Measurements from ENCODE around the gene CFAP299.
"Not testable (repeated sequence)": the region's sequence is repeated elsewhere in the genome, so short reads cannot be mapped to it uniquely, and the experiment has no call there.

CFAP299 gene
- total RNA-seq = 0 to 0.15 (median 0.10) reads per million in 4 donors

DNA sequence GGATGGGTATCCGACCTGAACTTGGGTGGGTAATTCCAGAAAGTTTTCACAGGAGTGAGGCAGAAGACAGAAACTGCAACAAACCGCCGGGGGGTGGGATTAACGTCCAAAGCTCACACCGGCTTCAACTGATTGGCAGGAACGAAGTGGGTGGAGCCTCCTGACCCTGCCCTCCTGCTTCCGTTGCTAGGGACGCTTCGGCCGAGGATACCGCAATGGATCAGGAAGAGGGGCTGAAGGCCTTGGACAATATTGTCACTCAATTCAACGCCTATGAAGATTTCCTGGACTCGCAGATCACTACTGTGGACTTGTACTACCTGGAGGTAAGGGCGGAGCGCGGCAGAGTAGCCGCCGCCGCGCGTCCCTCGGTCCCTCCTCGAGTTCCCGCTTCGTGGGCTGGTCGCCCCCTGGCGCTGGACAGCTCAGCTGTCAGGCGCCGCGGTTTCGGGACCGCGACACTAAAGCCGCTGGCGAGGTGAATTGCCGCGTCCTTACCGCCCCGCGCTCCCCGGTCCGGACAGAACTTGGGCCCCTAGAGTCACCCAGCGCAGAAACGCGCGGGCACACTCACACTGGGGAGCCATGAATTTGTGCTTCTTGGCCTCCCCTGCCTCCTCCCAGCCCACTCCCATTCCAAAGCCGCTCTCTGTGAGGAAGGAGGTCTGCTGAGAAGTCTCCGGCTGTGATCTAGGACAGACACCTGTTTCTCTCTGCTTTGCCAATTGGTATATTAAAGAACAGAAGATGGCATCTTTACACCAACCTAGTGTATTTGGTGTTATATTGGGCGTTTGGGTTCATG is at the start of gene CFAP299:
Gene CFAP299 (plus strand): TSS at position 177 of the 805 bp plus-strand sequence.
- peak in 3 of 5 donors; percentile 4 to 60 (median 13) for DNase-seq

DNA sequence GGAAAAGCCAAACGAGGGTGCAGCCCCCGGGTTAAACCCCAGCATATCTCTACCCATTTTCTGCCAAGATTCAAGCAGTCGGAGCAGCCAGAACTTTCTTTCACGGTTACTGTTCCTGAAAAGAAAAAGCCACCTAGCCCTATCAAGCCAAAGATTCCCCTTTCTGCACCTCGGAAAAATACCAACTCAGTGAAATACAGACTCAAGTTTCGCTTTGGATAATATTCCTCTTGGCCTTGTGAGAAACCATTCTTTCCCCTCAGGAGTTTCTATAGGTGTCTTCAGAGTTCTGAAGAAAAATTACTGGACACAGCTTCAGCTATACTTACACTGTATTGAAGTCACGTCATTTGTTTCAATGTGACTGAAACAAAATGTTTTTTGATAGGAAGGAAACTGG is 49.1 kb upstream of the CFAP299 start:
- DNase-seq = no peak

DNA sequence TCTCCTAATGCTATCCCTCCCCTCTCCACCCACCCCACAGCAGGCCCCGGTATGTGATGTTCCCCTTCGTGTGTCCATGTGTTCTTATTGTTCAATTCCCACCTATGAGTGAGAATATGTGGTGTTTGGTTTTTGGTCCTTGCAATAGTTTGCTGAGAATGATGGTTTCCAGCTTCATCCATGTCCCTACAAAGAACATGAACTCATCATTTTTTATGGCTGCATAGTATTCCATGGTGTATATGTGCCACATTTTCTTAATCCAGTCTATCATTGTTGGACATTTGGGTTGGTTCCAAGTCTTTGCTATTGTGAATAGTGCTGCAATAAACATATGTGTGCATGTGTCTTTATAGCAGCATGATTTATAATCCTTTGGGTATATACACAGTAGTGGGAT is 44.9 kb upstream of the CFAP299 start:
- not testable (repeated sequence) for DNase-seq

DNA sequence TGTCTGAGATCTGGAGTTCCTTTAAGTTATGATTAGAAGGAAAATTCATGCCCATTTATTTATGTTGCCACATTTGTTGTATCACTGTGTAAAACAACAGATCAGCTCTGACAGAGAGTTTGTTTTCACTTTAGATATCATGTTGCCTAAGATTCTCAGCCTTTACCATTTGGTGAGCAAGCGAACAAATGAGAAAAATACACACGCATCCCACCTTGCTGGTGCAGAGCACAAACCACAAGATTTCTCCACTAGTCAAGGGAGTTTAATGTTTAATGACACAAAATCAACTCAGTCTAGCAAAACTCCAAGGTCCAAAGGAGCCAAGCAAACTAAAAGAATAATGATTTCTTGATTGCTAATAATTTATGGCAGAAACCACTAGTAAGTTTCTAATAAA is 41.3 kb upstream of the CFAP299 start:
- no peak for DNase-seq

DNA sequence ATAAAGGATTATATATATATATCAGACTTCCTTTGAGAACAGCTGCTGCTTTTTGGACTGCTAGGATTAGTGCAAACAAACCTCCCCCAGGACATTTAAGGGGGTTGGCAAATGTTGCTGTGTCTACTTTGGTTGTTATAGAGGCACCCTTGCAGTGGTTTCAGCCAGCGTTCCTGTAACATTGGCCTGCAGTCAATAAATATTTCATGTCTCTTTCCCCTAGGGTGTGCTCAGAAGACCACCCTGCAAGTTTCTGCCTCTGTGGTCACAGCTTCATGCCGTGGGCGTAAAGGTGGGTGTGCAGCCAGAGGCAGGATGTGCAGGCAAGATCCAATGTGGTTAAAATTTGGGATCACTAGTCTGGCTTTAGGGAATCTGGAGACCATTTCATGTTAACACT is 40.2 kb upstream of the CFAP299 start:
- DNase-seq = no peak

DNA sequence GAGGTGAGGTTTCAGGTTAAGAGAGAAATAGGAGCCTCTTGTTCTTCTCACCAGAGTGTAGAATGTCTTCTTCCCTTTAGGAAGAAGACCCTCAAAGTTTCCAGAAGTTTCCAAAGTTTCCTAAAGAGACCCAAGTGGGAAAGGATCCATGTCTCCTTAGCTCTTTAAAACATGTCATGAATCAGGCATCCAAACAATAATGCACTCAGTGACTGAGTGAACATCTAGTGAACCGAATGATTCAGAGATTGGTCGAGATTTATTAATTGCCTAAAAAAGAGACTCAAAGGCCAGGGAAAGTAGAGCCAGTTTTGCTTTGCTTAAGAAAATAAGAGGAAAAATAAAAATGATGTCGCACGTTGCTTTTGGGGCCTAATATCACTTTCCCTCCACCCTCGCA is 39.7 kb upstream of the CFAP299 start:
- DNase-seq = no peak

DNA sequence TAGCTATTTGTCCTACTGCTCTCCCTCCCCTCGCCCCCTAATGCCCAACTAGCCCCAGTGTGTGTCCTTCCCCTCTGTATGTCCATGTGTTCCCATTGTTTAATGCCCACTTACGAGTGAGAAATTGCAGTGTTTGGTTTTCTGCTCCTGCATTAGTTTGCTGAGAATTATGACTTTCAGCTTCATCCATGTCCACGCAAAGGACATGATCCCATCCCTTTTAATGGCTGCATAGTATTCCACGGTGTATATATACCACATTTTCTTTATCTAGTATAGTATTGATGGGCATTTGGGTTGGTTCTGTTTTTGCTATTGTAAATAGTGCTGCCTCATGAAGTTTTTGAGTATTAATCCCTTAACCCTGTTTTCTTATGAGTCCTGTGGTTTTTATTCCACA is 33.6 kb upstream of the CFAP299 start:
- no peak for DNase-seq

DNA sequence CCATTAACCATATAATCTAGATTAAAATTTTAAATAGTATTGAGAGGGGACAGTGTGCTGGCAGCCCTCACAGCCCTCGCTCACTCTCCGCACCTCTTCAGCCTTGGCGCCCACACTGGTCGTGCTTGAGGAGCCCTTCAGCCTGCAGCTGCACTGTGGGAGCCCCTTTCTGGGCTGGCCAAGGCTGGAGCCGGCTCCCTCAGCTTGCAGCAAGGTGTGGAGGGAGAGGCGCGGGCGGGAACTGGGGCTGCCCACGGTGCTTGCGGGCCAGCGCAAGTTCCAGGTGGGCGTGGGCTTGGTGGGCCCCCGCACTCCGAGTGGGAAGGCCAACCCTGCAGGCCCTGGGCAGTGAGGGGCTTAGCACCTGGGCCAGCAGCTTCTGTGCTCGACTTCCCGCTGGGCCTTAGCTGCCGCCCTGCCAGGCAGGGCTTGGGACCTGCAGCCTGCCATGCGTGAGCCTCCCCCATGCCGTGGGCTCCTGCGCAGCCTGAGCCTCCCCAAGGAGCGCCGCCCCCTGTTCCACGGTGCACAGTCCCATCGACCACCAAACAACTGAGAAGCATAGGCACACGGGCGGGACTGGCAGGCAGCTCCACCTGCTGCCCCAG is 32.8 kb upstream of the CFAP299 start:
- DNase-seq = no peak

DNA sequence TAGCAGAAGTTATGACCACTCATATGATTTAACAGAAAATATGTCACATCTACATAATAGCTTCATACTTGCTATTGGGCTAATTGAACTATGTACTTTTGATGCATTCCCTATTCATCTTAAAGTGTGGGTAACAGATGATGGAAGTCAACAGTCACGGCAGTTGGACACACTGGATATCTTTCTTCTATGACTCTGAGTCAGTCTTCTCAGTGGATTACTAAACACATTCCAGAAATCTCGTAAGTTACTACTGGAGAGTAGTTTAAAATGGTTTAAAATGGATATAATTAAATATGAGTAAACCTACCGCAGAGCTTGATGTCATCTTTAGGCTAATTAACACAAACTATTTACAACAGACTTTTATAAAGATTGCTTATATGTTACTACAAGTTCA is 30.1 kb upstream of the CFAP299 start:
- no peak for DNase-seq

DNA sequence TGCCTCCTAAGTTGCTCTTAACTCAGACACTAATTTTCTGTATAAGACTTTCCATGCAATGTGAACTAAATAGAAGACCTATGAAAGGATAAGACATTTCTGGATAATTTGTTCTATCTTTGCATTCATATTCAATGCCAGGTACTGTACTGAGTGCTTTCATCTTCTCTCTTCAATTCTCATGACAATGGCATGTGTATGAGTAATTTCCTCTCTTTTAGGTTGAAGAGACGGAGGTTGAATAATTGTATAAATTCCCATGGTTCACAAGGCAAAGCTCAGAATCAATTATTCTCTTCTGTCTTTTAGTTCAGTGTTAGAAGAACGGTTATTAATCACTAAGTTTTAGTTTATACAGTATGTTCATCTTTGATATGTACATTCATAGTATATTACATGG is 29.3 kb upstream of the CFAP299 start:
- DNase-seq = no peak

DNA sequence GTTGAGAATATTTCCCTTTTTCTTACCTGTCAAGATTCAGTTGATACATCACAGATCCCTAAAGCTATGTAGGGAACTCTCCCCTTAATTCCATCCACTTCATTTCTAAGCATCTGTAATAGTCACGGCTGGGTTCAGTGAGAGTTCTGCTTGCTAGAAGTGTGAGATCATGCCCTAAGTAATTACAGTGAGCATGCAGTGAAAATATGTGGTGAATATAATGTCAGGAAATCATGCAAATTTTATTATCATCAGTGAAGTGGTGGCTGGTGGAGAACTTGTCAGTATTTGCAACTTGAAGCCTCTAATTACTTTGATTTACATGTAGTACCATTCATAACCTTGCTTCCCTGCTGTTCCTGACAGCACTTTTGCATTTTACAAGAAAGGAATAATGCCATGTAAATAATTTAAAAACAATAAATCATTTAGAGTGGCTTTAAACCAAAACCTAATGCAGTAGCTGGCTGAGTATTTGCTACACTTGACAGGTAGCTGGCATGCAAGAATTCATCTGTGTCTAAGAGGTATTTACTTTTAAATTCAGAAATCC is 28.3 kb upstream of the CFAP299 start:
- DNase-seq = no peak

DNA sequence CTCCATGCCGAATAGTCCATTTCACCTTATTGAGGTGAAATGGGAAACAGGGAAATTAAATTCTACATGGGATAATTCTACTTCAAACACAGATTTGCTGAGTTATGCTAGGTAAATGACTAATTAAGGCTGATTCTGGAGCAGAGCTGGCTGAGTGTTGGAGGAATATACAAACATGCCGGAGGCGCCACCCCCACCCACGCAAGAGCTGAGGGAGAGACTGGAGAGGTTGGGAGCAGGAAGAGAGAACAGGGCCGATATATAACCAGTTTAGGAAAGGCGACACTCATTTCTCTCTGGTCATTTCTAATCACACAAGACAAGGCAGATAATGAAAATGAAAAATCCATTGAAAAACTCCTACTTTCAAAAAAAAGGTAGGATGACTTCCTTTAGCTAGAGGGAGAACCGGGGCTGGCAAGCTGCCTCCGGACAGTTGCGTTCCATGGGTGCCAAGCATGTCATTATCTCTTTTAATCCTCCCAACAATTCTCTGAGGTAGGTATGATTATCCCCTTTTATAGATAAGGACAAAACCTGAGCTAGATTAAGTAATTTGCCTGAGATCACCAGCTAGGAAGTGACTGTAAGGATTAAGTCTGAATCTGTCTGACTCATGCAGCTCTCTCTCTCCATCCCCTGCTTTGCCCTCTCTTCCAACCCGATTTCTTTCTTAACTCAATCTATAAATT is 27.6 kb upstream of the CFAP299 start:
- no peak for DNase-seq

DNA sequence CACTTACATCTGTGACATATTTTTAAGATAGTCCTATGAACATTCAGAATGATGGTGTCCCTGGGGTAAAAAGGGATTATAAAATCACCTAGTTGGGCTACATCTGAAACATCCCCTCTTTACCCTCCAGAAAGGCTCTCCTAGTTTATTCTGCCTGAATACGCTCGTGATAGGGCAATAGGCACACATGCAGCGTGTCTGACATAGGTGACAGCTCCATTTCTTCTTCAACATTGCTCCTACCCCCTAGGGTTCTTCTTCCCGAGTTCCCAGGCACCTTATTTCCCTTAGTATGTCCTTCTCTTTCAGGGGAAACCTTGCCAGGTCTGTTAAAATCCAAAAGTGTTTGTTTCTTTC is 27.1 kb upstream of the CFAP299 start:
- no peak for DNase-seq

DNA sequence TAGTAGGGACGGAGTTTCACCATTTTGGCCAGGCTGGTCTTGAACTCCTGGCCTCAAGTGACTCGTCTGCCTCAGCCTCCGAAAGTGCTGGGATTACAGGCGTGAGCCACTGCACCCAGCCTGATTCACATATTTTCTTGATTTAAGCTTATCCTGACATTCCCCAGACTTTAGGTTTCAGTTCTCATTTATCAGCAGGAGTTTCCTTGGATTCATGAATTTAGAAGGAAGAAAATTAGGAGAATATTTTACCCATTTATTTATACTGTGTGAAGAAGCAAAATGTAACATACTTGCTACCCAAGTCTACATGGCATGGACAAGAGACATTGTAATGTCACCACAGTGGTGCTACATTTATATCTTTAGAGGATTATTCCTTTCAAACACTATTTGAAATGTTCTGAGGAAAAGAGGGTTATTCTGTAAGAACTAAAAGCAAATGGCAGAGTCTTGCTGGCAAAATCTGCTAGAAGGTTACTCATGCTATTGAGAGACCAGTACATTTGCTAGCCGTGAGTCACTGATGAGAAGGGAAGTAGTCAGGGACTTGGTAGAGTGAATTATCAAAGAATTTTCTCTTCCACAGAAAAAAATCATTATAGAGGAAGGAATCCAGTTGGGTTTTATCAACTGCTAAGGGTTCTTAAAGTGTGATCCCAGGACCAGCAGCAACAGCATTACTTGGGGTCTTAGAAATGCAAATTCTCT is 26.1 kb upstream of the CFAP299 start:
- no peak for DNase-seq

DNA sequence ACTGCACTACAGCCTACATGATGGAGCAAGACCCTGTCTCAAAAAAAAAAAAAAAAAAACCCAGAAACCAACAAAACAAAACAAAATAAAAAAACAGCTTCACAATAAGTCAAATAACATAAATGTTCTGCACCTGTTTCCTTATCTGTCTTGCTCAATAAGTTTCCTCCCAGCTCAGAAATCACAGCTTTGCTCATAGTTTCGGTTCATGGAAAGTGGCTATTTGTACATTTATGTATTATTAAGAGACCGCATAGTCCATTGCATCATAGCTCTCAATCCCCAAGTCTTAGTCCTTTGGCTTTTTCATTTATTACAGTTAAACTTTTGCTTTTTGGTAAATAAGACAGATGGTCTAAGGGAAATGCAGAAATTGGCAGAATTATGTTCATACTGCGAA is 24.4 kb upstream of the CFAP299 start:
- no peak for DNase-seq

DNA sequence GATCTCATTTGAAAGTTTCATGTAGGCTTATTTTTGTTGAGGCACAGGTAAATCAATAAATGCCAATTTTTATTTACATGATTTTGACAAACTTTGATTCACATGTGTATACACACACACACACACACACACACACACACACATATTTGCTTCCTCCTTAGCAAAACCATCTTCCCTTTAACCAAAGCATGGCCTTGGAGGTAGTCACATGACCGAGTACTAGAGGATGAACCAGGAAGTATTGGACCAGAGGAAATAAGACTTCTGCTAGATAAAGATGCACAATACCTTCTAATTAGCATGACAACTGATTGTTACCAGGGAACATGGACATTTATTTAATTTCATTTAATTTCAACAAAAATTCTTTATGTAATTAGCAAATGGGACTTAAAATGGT is 23.4 kb upstream of the CFAP299 start:
- DNase-seq = no peak

DNA sequence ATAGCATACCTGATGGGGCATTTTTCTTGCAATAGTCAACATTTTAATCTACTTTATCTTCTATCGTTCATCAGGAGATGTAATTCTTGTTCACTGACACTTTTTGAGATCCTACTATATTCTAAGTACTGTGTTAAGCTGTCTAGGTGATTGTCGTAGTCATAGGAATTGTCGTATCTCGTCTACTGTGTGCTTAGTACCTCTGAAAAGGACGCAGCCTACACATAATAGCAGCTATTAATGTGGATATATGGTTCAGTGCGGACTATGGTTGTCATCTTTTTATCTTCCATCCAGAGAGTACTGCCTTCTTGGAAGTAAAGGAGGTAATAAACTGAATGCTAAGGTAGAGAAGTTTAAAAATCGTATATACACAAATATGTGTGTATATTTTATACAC is 21.9 kb upstream of the CFAP299 start:
- no peak for DNase-seq

DNA sequence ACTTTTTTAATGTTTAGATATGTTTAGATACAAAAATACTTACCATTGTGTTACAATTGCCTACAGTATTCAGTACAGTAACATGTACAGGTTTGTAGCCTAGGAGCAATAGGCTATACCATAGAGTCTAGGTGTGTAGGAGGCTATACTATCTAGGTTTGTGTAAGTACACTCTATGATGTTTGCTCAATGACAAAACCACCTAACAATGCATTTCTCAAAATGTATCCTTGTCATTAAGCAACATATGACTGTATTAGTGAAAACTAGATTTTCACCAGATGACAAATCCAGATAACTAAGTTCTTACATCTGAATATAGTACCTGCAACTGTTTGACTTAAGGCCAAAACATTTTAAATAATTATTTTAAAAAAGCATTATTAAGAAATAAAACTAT is 19.7 kb upstream of the CFAP299 start:
- DNase-seq = not testable (repeated sequence)

DNA sequence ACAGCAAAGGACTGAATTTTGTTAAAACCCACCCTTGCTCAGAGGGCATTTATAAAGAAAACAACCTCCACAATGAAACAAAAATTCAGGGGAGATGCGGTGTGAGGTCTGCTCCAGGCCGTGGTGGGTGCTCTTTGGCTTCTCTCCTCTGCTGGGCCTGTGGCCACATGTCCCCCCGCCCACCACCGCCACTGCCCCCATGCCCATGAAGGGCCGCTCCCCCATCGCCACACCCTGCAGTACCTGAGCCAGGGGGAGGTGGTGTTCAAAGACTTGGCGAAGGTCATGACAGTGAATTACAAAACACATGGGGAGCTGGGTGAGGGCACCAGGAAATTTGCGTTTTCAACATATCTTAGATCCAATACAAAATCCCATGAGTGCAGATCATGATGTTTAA is 14.2 kb upstream of the CFAP299 start:
- DNase-seq = no peak

DNA sequence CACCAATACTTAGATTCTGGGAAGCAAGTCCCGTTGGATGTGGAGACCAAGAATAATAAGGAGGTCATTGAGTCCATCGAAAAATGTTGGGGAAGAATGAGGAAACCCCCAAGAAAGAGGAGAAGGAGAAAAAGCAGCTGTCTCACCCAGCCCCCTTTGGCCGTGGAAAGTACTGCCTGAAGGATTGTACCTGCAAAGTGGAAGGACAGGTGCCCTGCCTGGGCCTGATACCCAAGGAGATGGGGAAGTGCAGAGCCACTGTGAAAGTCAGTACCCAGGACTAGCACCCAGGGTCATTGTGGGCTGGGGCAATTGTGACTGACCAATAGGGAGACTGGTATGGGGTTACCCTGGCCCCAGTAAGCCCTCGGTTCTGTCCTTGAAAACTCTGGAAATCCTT is 13.8 kb upstream of the CFAP299 start:
- no peak for DNase-seq

DNA sequence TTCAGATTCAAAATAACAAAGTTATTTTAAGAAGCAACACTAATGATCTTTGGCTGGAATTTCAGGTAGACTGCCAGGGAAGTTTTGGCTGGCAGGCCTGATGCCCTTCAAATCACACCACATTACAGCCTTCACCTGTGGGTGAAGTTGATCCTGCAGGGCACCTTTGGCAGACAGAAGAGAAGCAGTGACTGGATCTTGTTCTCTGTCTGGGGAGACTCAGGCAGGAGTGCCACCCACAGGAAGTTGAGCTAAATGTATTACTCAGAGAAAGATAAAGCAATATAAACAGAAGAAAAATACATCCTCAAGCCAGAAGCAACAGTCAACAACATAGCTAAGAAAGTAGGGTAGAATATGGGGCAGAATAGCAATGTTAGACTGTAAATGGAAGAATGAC is 12.8 kb upstream of the CFAP299 start:
- peak in 1 of 5 donors; percentile 15 for DNase-seq

DNA sequence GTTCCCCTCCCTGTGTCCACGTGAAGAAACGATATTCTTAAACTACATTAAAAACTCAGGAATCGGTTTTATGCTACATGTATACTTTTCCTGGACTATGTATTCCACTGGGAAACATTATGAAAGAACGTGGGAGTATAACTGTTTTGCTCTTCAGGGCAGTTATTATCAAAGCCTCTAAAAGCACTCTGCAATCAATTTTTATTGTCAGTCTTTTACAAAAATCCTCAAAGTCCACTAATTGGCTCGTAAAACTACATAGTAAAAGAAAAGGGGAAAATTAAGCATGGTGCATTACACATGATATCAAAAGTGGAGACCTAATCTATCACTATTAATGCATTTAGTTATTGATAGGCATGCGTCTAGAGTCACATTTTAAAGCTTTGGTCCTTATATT is 11.4 kb upstream of the CFAP299 start:
- DNase-seq = no peak

DNA sequence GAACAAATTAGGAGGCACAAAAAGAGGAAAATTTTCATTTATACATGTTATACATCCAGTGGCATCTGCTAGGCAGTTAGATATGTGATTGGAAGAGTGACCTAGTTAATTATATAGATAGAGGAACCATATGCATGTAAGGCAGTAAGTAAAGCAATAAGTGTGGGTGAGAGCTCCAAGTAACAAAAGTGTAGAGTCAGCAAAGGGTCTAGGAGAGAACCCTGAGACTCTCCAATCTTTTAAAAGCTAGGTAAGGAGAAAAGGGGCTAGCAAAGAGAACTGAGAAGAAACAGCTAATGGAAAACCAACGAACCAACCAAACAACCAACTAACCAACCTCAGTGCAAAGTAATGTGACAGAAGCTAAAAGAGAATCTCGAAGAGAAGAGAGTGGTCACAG is 3.8 kb upstream of the CFAP299 start:
- DNase-seq = no peak

All from T-helper 1 cell (primary cell).